ENCODE measurements around the gene CNTN4. TPM values are rescaled to one million over a fixed set of nuclear protein-coding genes. Genes with fewer than 3 reads are reported as not detected.
A peak's percentile ranks its signal among the peaks of the same experiment; 100 is the strongest.

The CNTN4 gene
- total and polyA plus RNA-seq, 3 experiments from 2014 or later = not detected

DNA sequence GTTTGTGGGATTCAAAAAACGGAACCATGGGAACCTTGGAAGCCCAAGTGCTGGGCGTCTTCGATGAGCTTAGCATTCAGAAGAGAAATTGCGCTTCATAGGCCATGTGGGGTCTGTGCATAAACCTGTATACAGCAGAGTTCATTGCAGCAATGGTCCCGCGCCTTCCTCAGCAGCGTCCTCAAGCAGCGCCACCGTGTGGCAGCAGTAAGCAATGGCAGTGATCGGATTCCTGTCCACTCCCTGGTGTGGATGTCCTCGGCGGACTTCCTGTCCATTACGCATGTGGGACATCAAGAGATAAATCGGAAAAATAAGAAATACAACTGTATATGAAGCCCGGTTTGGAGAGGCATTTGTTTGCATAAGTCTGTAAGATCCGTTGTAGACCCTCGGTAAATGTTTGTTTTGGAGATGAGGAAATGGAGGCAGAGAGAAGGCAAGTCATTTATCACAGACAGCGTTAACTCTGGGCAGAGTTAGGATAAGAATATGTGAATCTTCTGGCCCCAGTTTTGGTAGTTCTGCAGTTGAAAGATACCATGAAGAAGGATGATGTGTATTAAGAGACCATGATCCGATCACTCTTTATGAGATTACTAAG is 57.7 kb downstream of the CNTN4 start:
- Histone ChIP-seq H3K27ac (ENCODE audit: low read depth, low read length) (no peak overlapping the region), H3K4me3 (ENCODE audit: low read length) (no peak overlapping the region), H3K27me3 (ENCODE audit: insufficient read depth, low read length, poor library complexity, severe bottlenecking) (no peaks in the 10 kb centered on the region), H3K4me1 (ENCODE audit: insufficient read depth, low read length) (no peaks in the 10 kb centered on the region), H3K9me3 (ENCODE audit: low read length) (no peaks in the 10 kb centered on the region), H3K36me3 (ENCODE audit: insufficient read depth, low read length) (no peaks in the 10 kb centered on the region)
- no peak overlapping the region for H3K27ac Mint-ChIP-seq
- H3K9me3 Mint-ChIP-seq = peaks cover 0 to 2% (median 0%) of the 10 kb centered on the region in 5 donors
- no peaks in the 10 kb centered on the region for H3K36me3 Mint-ChIP-seq
- H3K4me1 Mint-ChIP-seq = no peaks in the 10 kb centered on the region
- no peak overlapping the region for H3K4me3 Mint-ChIP-seq
- peaks cover 0 to 1% of the 10 kb centered on the region in 2 donors for H3K27me3 Mint-ChIP-seq
- CTCF ChIA-PET = no interaction called here
- no peak for DNase-seq
- POLR2A ChIA-PET = no interaction called here

DNA sequence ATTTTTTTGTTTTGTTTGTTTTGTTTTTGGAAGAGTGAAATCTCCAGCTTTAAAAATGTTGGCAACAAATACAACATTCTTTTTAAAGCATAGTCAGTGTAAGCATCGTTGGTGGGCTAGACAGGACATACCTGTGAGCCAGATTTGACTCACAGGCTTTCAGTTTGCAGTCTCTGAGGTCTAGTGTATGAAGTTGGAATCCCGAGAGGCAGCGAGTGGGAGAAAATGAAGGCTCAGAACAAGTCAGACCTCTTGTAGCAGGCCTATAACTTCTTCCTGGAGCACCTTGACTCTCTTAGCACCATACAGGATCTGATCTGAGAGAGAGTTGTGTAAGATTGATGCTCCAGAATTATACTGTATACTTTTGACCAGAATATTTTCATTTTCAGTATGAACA is 60.2 kb downstream of the CNTN4 start:
- Histone ChIP-seq H3K36me3 (ENCODE audit: insufficient read depth, low read length) (no peaks in the 10 kb centered on the region), H3K4me1 (ENCODE audit: insufficient read depth, low read length) (no peaks in the 10 kb centered on the region), H3K9me3 (ENCODE audit: low read length) (no peaks in the 10 kb centered on the region), H3K27ac (ENCODE audit: low read depth, low read length) (no peak overlapping the region), H3K27me3 (ENCODE audit: insufficient read depth, low read length, poor library complexity, severe bottlenecking) (no peaks in the 10 kb centered on the region), H3K4me3 (ENCODE audit: low read length) (no peak overlapping the region)
- CTCF ChIA-PET = no interaction called here
- peaks cover 0 to 2% (median 0%) of the 10 kb centered on the region in 5 donors for H3K9me3 Mint-ChIP-seq
- no peak overlapping the region for H3K27ac Mint-ChIP-seq
- peaks cover 0 to 1% of the 10 kb centered on the region in 2 donors for H3K27me3 Mint-ChIP-seq
- H3K4me1 Mint-ChIP-seq = no peaks in the 10 kb centered on the region
- DNase-seq = no peak
- POLR2A ChIA-PET = no interaction called here
- H3K4me3 Mint-ChIP-seq = no peak overlapping the region
- H3K36me3 Mint-ChIP-seq = no peaks in the 10 kb centered on the region

DNA sequence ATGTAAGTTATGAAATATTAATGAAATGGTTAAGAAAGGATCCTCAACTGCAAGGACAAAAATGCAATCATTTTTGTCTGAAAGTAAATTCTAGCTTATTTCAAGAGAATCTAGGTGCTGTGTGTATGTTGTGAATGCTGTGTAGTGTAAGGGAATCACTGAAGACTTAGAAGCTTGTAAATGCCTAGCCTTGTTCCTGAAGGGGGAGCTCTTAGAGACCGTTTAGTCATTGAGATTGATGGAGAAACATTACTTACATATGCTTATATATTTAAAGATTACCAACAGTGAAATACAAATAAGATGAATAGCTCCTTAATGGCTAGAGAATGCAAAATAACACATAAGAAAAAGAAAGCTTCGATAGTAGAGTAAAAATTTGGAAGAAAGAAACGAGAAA is 67.9 kb downstream of the CNTN4 start:
- Histone ChIP-seq H3K4me3 (ENCODE audit: low read length) (no peak overlapping the region), H3K4me1 (ENCODE audit: insufficient read depth, low read length) (no peaks in the 10 kb centered on the region), H3K9me3 (ENCODE audit: low read length) (no peaks in the 10 kb centered on the region), H3K27ac (ENCODE audit: low read depth, low read length) (no peak overlapping the region), H3K36me3 (ENCODE audit: insufficient read depth, low read length) (no peaks in the 10 kb centered on the region), H3K27me3 (ENCODE audit: insufficient read depth, low read length, poor library complexity, severe bottlenecking) (no peaks in the 10 kb centered on the region)
- no peak overlapping the region for H3K4me3 Mint-ChIP-seq
- ChIA-PET CTCF (no interaction called here), POLR2A (no interaction called here)
- H3K27ac Mint-ChIP-seq = peak overlapping the region in 1 of 8 donors; percentile 54
- H3K27me3 Mint-ChIP-seq = no peaks in the 10 kb centered on the region
- no peaks in the 10 kb centered on the region for H3K4me1 Mint-ChIP-seq
- H3K9me3 Mint-ChIP-seq = peaks cover 0 to 2% (median 0%) of the 10 kb centered on the region in 5 donors
- no peak for DNase-seq
- no peaks in the 10 kb centered on the region for H3K36me3 Mint-ChIP-seq

DNA sequence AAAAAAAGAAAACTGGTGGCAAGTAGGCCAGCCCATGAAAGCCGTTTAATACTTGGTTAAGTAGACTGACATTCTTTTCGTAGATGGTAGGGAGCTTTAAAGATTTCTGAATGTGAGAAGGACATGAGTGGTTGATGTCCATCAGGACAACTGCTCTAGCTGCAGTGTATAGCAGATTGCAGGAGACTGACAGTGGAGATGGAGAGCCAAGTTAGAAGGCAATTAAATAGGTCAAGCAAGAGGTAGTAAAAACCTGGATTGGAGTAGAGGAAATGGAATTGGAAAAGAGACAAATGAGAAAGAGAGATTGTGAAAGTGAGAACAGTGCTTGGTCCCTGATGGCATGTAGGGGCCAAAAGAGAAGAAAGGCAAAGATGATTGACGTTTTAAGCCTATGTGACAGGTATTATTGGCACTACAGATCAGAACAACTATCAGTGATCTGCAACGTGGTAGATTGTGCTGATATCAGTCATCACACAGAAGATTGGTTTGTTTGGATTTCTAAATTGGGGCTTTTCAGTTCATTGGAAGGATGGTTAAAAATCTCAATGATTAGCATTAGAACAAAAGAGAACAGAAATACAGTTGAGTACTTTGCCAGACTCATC is 74.0 kb downstream of the CNTN4 start:
- Mint-ChIP-seq H3K27me3 (no peaks in the 10 kb centered on the region), H3K4me3 (no peak overlapping the region), H3K36me3 (no peaks in the 10 kb centered on the region), H3K27ac (no peak overlapping the region), H3K9me3 (peaks cover 2 to 9% (median 3%) of the 10 kb centered on the region in 5 donors), H3K4me1 (no peaks in the 10 kb centered on the region)
- H3K36me3 ChIP-seq (ENCODE audit: insufficient read depth, low read length) = no peaks in the 10 kb centered on the region
- no peaks in the 10 kb centered on the region for H3K4me1 ChIP-seq (ENCODE audit: insufficient read depth, low read length)
- no peaks in the 10 kb centered on the region for H3K9me3 ChIP-seq (ENCODE audit: low read length)
- H3K27me3 ChIP-seq (ENCODE audit: insufficient read depth, low read length, poor library complexity, severe bottlenecking) = no peaks in the 10 kb centered on the region
- H3K4me3 ChIP-seq (ENCODE audit: low read length) = no peak overlapping the region
- H3K27ac ChIP-seq (ENCODE audit: low read depth, low read length) = no peak overlapping the region
- no peak for DNase-seq
- CTCF ChIA-PET = no interaction called here
- POLR2A ChIA-PET = no interaction called here

DNA sequence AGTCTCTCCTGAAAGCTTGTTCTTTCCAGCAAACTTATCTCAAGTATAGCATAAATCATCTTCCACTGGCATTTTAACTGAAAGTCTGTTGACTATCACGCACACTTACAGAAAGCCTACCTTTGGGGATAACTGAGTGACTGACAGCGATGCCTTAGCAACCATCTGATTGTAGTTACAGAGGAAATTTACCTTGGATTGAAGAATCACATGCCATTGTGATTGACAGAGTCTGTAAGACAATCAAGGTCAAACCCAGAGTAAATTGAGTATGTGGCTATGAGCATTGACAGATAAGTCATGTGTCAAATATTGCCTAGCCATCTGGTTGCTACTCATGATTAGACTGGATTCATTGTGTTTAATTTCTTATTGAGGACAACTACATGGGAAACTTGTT is 82.0 kb downstream of the CNTN4 start:
- ChIA-PET CTCF (no interaction called here), POLR2A (no interaction called here)
- DNase-seq = no peak
- Histone ChIP-seq H3K4me1 (ENCODE audit: insufficient read depth, low read length) (no peaks in the 10 kb centered on the region), H3K36me3 (ENCODE audit: insufficient read depth, low read length) (no peaks in the 10 kb centered on the region), H3K9me3 (ENCODE audit: low read length) (no peaks in the 10 kb centered on the region), H3K4me3 (ENCODE audit: low read length) (no peak overlapping the region), H3K27me3 (ENCODE audit: insufficient read depth, low read length, poor library complexity, severe bottlenecking) (no peaks in the 10 kb centered on the region), H3K27ac (ENCODE audit: low read depth, low read length) (no peak overlapping the region)
- no peaks in the 10 kb centered on the region for H3K27me3 Mint-ChIP-seq
- H3K36me3 Mint-ChIP-seq = no peaks in the 10 kb centered on the region
- H3K4me1 Mint-ChIP-seq = no peaks in the 10 kb centered on the region
- H3K9me3 Mint-ChIP-seq = peaks cover 0 to 16% (median 0%) of the 10 kb centered on the region in 5 donors
- no peak overlapping the region for H3K27ac Mint-ChIP-seq
- H3K4me3 Mint-ChIP-seq = no peak overlapping the region

DNA sequence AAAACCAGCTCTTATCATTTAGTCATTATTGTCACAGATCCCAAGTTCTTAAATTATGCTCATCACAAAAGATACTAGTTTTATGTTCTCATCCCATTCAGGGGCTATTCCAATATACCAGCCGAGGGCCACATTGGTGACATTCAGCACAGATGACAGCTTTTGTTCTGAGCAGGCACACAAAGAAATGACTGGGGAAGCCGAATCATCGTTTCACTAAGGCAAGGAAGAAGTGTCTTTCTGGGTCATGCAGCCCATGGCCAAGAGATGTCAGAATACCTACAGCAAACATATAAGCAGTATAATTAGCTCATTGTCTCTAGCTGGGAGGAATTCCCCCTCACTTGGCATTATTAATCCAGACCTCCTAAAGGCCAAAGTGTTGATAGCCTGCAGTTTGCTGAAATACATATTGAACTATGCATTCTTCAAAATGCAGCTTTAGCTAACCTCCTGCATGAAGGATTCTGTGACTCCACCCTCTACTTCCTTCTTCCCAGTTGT is 100.2 kb downstream of the CNTN4 start:
- ChIA-PET POLR2A (no interaction called here), CTCF (no interaction called here)
- Histone ChIP-seq H3K36me3 (ENCODE audit: insufficient read depth, low read length) (no peaks in the 10 kb centered on the region), H3K4me1 (ENCODE audit: insufficient read depth, low read length) (no peaks in the 10 kb centered on the region), H3K9me3 (ENCODE audit: low read length) (no peaks in the 10 kb centered on the region), H3K27me3 (ENCODE audit: insufficient read depth, low read length, poor library complexity, severe bottlenecking) (no peaks in the 10 kb centered on the region), H3K4me3 (ENCODE audit: low read length) (no peak overlapping the region), H3K27ac (ENCODE audit: low read depth, low read length) (no peak overlapping the region)
- H3K9me3 Mint-ChIP-seq = peaks cover 0 to 5% (median 0%) of the 10 kb centered on the region in 5 donors
- H3K36me3 Mint-ChIP-seq = no peaks in the 10 kb centered on the region
- peaks cover 0 to 2% of the 10 kb centered on the region in 2 donors for H3K27me3 Mint-ChIP-seq
- no peaks in the 10 kb centered on the region for H3K4me1 Mint-ChIP-seq
- H3K27ac Mint-ChIP-seq = no peak overlapping the region
- H3K4me3 Mint-ChIP-seq = no peak overlapping the region
- DNase-seq = no peak

DNA sequence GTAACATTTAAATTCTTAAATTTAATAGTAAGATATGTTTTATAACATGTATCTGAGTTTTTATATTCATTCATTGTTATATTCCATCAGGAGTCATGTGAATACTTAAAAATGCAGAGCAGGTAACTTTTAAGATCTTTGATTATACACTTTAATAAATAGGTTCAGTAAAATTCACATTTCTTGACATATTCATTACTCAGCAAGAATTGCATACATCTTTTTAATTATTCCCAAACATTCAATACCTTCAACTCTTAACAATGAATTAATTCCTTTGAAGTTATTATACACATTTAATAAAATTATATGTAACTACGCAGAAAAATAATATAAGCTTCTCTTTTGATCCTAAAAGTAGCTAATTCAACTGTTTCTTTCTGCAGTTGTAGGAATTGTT is 105.4 kb downstream of the CNTN4 start:
- no peak overlapping the region for H3K27ac Mint-ChIP-seq
- H3K9me3 Mint-ChIP-seq = peaks cover 0 to 9% (median 0%) of the 10 kb centered on the region in 5 donors
- H3K36me3 ChIP-seq (ENCODE audit: insufficient read depth, low read length) = no peaks in the 10 kb centered on the region
- POLR2A ChIA-PET = no interaction called here
- H3K4me3 ChIP-seq (ENCODE audit: low read length) = no peak overlapping the region
- H3K27me3 ChIP-seq (ENCODE audit: insufficient read depth, low read length, poor library complexity, severe bottlenecking) = no peaks in the 10 kb centered on the region
- no peak for DNase-seq
- H3K36me3 Mint-ChIP-seq = no peaks in the 10 kb centered on the region
- no peaks in the 10 kb centered on the region for H3K4me1 Mint-ChIP-seq
- peaks cover 0 to 2% of the 10 kb centered on the region in 2 donors for H3K27me3 Mint-ChIP-seq
- no peaks in the 10 kb centered on the region for H3K9me3 ChIP-seq (ENCODE audit: low read length)
- no peak overlapping the region for H3K27ac ChIP-seq (ENCODE audit: low read depth, low read length)
- no peaks in the 10 kb centered on the region for H3K4me1 ChIP-seq (ENCODE audit: insufficient read depth, low read length)
- H3K4me3 Mint-ChIP-seq = no peak overlapping the region
- CTCF ChIA-PET = no interaction called here

DNA sequence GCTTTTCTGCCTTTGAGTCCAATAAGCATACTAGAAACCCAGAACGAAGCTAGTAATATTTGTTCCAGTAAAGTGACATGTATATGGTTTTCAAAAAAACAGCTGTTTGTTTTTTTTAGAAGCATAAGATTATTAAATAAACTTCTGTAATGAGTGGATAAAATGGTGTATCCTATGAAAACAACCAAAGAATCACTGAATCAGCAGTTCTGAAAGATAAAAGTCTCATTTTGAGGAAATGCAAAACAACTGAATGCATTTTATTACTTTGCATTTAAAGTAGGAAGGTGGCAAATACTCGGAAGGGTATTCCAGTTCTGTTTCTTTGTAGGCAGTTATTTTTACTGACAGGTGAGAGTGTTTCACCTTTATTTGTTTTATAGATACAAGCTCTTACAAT is 107.0 kb downstream of the CNTN4 start:
- no peaks in the 10 kb centered on the region for H3K27me3 ChIP-seq (ENCODE audit: insufficient read depth, low read length, poor library complexity, severe bottlenecking)
- ChIA-PET CTCF (no interaction called here), POLR2A (no interaction called here)

More for the DNA sequence above, 107.0 kb downstream of the CNTN4 start:
- Histone ChIP-seq H3K27ac (ENCODE audit: low read depth, low read length) (no peak overlapping the region), H3K9me3 (ENCODE audit: low read length) (no peaks in the 10 kb centered on the region), H3K4me1 (ENCODE audit: insufficient read depth, low read length) (no peaks in the 10 kb centered on the region), H3K4me3 (ENCODE audit: low read length) (no peak overlapping the region), H3K36me3 (ENCODE audit: insufficient read depth, low read length) (no peaks in the 10 kb centered on the region)
- Mint-ChIP-seq H3K4me1 (no peaks in the 10 kb centered on the region), H3K27me3 (no peaks in the 10 kb centered on the region), H3K36me3 (no peaks in the 10 kb centered on the region), H3K4me3 (no peak overlapping the region), H3K27ac (no peak overlapping the region), H3K9me3 (peaks cover 0 to 9% (median 0%) of the 10 kb centered on the region in 5 donors)
- DNase-seq = no peak

Data from CD8-positive, alpha-beta memory T cell (primary cell).